ENCODE data around the gene EHMT1.

Gene EHMT1

GRCh38 chr9:137812356-137813023 is 193.7 kb downstream of the EHMT1 start:
- no peak for DNase-seq

- no peak for DNase-seq
Observed at GRCh38 chr9:137813167-137813566, 194.4 kb downstream of the EHMT1 start.

DNA sequence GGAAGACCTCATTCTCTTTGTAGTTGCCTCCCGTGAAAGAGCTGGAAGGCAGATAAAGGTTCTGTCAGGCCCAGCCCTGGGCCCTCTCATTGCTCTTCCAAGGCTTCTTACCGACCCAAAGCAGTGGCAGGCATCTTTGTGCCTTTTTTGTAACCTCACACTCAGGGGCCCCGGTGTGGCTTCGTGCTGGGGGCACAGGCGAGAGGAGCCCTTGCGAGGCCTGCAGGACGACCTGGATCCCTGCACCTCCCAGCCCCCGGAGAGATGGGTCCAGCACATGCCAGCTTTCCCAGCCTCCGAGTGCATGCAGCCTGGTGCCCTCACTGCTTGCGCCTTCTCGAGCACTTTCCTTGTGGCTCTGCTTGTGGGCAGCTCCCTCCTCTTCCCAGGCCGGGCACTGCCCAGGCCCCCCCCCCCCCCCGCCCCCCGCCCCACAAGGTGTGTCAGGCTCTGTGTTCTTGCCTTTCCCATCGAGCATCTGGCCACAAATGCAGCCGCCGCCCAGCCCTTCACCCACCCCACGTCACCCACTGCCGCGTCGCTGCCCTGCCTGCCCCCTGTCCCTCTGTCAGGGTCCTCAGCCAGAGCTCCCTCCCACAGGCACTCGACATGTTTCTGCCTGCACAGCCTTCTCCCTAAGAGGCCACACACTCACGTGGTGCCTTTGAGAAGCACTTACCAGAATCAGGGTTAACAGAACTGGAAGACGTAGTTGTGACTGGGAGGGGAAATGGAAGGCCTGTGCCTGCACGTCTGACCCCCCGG is 195.0 kb downstream of the EHMT1 start:
- no peak for DNase-seq

- no peak for DNase-seq
Observed at GRCh38 chr9:137814436-137814835, 195.6 kb downstream of the EHMT1 start.

DNA sequence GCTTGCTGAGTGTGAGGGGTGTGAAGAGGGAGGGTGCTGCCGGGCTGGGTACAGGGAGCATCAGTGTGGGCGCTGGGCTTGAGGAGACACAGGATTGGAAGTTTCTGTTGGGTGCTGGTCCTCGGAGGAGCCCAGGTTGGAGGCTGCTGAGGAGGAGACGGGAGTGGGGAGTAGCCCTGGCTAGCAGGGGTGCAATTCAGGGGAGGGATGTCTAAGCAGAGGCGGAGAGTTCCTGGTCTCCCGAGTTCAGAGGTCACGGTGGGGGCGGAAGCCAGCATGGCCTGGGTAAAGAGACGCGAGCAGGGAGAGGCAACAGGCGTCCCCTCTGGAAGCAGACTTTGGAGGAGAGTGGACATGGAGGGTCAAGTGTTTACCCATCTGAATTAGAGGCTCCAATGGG is 196.0 kb downstream of the EHMT1 start:
- no peak for DNase-seq

DNA sequence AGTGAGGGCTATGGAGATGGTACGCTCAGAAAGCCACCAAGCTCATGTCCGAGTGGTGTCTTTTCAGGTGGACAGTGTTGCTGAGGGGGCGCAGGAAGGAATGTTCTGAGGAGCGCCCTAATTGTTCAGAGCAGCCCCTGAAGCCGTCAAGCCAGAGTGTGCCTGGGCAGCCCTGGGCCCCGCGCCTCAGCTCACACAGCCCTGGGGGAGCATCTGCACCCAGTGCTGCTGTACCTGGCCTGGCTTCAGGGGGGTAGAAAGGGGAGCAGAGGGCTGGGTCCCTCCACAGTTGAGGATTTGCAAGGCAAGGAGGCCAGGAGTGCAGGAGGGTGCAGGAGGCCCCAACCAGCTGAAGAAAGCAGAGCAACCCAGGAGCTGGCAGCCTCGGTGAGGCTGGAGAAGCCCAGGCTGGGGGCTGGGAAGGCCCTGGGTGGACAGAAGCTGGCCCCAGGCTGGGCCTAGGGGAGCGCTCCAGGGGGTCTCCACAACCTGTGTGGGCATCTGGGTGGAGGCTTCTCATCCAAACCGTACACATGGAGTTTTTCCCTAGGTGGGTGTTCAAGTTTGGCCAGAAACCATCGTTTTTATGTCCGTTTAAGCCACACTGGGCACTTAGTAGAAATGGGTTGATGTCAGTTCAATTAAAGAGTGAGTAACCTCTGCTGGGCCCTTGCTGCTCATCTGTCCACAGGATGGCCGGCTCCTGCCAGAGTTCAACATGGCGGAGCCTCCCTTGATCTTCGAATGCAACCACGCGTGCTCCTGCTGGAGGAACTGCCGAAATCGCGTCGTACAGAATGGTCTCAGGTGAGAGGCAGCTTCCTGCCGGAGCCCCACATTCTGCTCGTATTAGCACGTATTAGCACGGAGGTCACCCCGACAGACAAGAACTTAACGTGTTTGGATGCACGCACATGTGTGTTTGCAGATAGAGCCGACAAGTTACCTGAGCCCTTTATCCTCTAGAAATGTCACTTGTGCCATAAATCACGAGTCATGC is 196.8 kb downstream of the EHMT1 start:
- no peak for DNase-seq

DNA sequence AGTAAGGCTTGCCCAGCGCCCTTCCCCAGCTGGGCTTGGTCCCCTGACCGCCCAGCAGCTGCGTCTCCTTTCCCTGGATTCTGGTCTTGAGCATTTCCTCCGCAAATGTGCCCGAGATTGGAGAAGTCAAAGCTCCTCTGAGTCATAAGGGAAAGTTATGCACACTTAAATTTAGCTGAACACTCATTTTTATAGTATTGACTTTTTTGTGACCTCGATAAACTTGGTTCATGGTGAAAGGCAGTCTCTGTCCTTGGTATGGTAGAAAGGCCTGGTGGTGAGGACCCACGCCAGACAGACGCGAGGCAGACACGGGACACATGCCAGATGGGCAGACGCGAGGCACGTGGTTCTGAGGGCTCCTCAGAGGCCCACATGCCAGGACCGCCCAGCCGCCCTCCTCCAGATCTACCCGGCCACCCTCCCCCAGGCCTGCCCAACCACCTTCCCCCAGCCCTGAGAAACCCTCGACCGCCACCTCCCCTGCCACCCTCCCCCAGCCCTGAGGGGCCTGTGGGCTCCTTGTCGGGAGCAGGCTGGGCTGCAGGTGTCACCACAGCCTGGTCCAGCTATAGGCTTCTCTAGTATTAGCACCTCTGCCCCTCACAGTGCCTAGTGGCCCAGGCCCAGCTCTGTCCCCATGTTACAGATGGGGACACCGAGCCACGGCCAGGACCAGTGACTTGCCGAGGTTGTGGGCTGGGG is 197.9 kb downstream of the EHMT1 start:
- no peak for DNase-seq

DNA sequence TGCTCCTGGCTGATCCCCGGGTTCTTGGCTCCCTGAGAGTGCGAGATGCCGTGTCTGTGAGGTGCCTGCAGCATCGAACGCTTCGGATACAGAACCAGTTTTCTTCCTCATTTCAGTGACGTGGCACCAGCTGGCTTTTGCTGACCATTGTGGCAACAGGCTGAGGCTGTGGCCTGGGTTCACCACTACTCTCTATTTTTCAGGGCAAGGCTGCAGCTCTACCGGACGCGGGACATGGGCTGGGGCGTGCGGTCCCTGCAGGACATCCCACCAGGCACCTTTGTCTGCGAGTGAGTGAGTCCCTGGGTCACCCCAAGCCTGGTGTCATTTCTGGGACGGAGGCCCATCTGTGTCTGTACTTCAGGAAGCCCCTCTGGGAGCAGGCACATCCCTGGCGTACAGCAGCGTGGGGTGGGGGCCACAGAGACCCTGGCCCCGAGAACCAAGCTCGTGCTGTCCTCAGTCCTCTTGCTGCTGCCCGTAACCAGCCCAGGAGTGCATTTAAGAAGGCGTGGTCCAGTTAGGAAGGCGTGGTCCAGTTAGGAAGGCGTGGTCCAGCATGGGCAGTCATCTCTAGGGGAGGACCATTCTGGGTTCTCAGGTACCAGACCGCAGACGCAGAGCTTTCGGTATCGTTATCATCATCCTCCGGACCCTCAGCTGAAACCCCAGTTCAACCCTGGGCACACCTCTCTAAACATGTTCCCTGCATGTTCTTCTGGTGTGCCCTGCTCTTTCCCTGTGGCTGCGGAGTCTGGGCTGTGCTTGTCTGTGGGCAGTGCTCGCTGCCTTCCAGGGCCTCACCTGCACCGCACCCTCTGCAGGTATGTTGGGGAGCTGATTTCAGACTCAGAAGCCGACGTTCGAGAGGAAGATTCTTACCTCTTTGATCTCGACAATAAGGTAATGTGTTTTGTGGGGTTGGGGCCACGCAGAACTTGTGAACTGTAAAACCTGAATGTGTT is 198.7 kb downstream of the EHMT1 start:
- no peak for DNase-seq

- no peak for DNase-seq
Observed at GRCh38 chr9:137818286-137818685, 199.5 kb downstream of the EHMT1 start.

- DNase-seq = no peak
Observed at GRCh38 chr9:137820161-137820855, 201.5 kb downstream of the EHMT1 start.

DNA sequence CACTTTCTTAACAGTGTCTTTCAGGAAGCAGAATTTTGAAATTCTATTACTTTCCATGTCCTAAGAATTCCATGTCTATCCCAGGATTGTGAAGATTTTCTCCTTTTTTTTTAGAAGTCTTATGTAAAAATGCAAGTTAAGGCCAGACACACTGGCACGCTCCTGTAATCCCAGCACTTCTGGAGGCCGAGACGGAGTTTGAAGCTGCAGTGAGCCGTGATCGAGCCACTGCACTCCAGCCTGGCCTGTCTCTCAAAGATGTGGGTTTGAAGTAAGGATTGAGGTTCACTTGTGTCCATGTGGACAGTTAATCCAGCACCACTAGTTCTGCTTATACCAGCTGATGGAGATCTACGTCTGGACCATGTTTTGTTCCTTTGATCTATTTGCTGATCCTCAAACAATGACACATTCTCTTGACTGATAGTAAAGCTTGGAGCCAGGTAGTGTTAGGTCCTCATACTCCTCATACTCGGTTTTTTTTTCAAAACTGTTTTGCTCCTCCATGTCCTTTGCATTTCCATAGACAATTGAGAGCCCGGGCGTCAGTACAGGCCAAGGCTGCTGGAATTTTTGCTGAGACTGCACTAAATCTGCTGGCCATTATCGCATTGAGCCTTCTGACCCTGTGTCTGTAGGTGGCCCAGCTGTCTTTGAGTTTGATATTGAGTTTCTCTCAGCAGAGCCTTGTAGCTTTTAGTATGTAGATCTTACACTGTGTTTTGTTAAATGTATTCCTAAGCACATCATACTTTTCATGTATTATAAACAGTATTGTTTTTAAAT is 205.4 kb downstream of the EHMT1 start:
- no peak for DNase-seq

- no peak for DNase-seq
Observed at GRCh38 chr9:137825324-137825989, 206.7 kb downstream of the EHMT1 start.

GRCh38 chr9:137827908-137828526 is 209.2 kb downstream of the EHMT1 start:
- no peak for DNase-seq

DNA sequence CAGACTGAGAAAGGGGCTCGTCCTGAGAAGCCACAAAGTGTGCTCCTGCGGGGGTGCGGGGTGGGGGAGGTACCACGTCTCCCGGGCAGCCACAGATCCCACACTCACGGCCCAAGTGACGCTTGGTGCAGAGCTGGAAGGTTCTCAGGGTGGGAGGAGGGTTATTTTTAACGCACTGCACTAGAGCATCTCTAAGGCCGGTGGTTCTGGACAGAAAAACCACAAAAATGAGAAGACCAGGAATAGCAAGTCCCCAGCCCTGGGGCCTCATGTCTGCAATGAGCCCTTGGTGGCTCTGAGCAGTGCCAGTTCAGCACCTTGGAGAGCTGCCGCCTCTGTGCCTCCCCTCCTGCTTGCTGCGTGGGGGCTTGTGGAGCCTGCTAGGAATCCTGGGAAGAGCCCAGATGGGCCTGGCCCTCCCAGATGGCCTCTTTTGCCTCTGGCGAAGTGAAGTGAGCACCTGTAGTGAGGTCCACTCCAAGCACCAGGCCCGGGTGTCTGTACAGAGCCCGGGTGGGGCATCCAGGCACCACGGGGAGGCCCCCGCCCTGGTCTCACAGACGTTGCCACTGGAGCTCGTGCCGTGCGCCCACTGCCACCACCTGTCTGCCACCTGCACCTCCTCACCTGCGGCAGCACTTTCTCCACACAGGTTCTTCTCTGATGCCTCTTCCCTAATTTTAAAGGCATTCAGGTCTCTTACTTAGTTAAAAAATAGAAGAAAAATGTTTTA is 209.9 kb downstream of the EHMT1 start:
- no peak for DNase-seq

DNA sequence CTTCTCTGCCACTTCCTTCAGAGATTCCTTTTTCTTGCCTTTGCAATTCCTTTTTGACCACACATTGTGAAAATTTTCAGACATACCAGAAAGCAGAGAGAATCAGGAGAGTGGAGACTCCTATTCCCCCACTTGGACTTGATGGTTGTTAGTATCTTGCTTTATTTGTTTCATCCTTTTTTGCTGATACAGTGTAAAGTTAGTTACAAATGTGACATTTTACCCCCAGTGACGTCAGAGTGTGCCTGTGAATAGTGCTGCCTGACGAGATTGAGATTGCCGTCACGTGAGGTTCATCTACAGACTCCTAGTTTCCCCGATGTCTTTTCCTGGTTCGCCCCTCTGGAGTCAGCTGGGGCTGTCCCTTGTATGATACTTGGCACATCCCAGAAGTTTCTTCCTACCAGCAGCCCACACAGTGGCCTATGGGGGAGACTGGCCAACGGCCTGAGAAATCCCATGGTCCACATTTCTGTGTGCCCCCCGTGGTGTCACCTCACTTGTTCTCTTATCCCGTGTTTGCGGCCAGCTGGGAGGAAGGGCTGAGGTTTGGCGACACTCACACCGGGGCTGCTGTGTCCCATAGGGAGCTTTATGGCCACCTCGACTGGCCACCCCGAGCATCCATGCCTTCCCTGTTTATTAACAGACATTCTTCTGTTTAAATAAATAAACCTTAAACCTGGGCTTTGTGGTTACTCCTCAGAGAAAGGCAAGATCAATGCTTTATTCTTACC is 210.6 kb downstream of the EHMT1 start:
- no peak for DNase-seq

GRCh38 chr9:137832191-137832700 is 213.4 kb downstream of the EHMT1 start:
- DNase-seq = no peak
